Lung (tissue), 12 donors: Measurements from ENCODE around the gene ETV5. TPM values are rescaled to one million over a fixed set of nuclear protein-coding genes. Genes with fewer than 3 reads are reported as not detected.

Experiments
- ATAC-seq: fragments of 200-7000 bp; cut with Tn5 transposase; one replicate; pipeline ENCODE4 v1.9.1; 2020; ENCODE audit warnings: moderate number of reproducible peaks; ENCODE audit not compliant: insufficient read depth, low FRiP score
- DNase-seq, 3 donors: peaks; one replicate each; pipeline ENCODE4 v3.0.0-alpha.2; 2013 to 2017
- H3K27ac ChIP-seq, 2 donors: one replicate each; pipeline ENCODE4 v1.5.1; 2013; ENCODE audit warnings: mild to moderate bottlenecking in 2 of 2, moderate library complexity in 2 of 2, control low read depth in 1 of 2, inconsistent platforms in 1 of 2, low read depth in 1 of 2, low read length in 1 of 2
- H3K27me3 ChIP-seq, 3 donors: one replicate each; pipeline ENCODE4 v1.5.1; 2013; ENCODE audit warnings: low read length in 2 of 3; ENCODE audit not compliant: control insufficient read depth in 3 of 3, insufficient read depth in 3 of 3
- H3K36me3 ChIP-seq, 4 donors: one replicate each; pipeline ENCODE4 v1.5.1; 2013; ENCODE audit warnings: low read length in 4 of 4, mild to moderate bottlenecking in 1 of 4, moderate library complexity in 1 of 4; ENCODE audit not compliant: control insufficient read depth in 4 of 4, insufficient read depth in 4 of 4
- H3K4me1 ChIP-seq, 5 donors: one replicate each; pipeline ENCODE4 v1.5.1; 2013; ENCODE audit warnings: low read length in 5 of 5, mild to moderate bottlenecking in 2 of 5, moderate library complexity in 1 of 5; ENCODE audit not compliant: control insufficient read depth in 5 of 5, insufficient read depth in 5 of 5
- H3K4me3 ChIP-seq: one replicate; pipeline ENCODE4 v1.5.1; 2013; ENCODE audit warnings: mild to moderate bottlenecking, control low read depth, moderate library complexity
- H3K9ac ChIP-seq, 2 donors: one replicate each; pipeline ENCODE4 v1.5.1; 2013; ENCODE audit warnings: low read length in 2 of 2, control low read depth in 1 of 2; ENCODE audit not compliant: insufficient read depth in 1 of 2
- H3K9me3 ChIP-seq, 4 donors: one replicate each; pipeline ENCODE4 v1.5.1; 2013; ENCODE audit warnings: low read length in 3 of 4, mild to moderate bottlenecking in 1 of 4, moderate library complexity in 1 of 4; ENCODE audit not compliant: control insufficient read depth in 4 of 4, insufficient read depth in 3 of 4
- CTCF ChIP-seq: IDR thresholded peaks from 2 replicates; pipeline ENCODE4 v1.5.1; 2012; ENCODE audit warnings: mild to moderate bottlenecking; ENCODE audit errors: control extremely low read depth, extremely low read depth
- WGBS, 2 donors: extraction: QIAGEN DNeasy Blood & Tissue Kit; methylation state at CpG; one replicate each; pipeline ENCODE4 v1.1.7; 2013; 5-methylcytosine and 5-hydroxymethylcytosine counted together
- polyA plus RNA-seq, 2 donors: library from polyadenylated mRNA; stranded (reverse); fragments of 200-250 nt; gene quantifications; one replicate each; pipeline ENCODE4 v1.2.1, GENCODE V29; 2013
- total RNA-seq, 2 donors: library from RNA; depleted of rRNA in 1 of 2; stranded (reverse); fragments of >200 nt in 1 of 2; gene quantifications; one replicate each; pipeline ENCODE4 v1.2.1, GENCODE V29; 2014 to 2021
- donor health status: control.
- donor health status: control.
- donor health status: Bipolar disorder and iron deficiency.
- donor health status: healthy.
- donor health status: DM: yes; HTN: yes; CAD: no.

Gene ETV5
- total and polyA plus RNA-seq, 4 donors: 12.5 to 53.9 (median 23.0) TPM

GRCh38 chr3:186141790-186142189 lies 32.9 kb upstream of the ETV5 start:
- H3K4me3 ChIP-seq: no peak overlapping the region
- WGBS, 2 donors: 82 to 92% methylated on average over 2 of the region's 2 CpGs
- no peak for TF ChIP-seq CTCF
- no peak overlapping the region for H3K9ac ChIP-seq
- DNase-seq: no peak
- ATAC-seq: no peak
- no peaks in the 10 kb centered on the region for H3K27me3 ChIP-seq
- H3K27ac ChIP-seq: no peak overlapping the region
- no peaks in the 10 kb centered on the region for H3K4me1 ChIP-seq
- H3K36me3 ChIP-seq: no peaks in the 10 kb centered on the region
- H3K9me3 ChIP-seq: no peaks in the 10 kb centered on the region

GRCh38 chr3:186138272-186138981 lies 29.5 kb upstream of the ETV5 start:
- DNase-seq: peak in 1 of 3 donors; percentile 35
- 79 to 86% methylated on average over 12 of the region's 12 CpGs for WGBS, 2 donors
- no peak for ATAC-seq
- H3K27ac ChIP-seq: no peak overlapping the region
- no peak overlapping the region for H3K4me3 ChIP-seq
- H3K36me3 ChIP-seq: no peaks in the 10 kb centered on the region
- no peaks in the 10 kb centered on the region for H3K27me3 ChIP-seq
- H3K9ac ChIP-seq: no peak overlapping the region
- no peak for TF ChIP-seq CTCF
- H3K9me3 ChIP-seq: no peaks in the 10 kb centered on the region
- peaks cover 0 to 2% (median 0%) of the 10 kb centered on the region in 5 donors for H3K4me1 ChIP-seq

- H3K27me3 ChIP-seq: no peaks in the 10 kb centered on the region
- WGBS, 2 donors: 79 to 85% methylated on average over 15 of the region's 15 CpGs
- ATAC-seq (no peak), DNase-seq (no peak)
- no peak for TF ChIP-seq CTCF
- H3K36me3 ChIP-seq: no peaks in the 10 kb centered on the region
- no peaks in the 10 kb centered on the region for H3K9me3 ChIP-seq
- no peak overlapping the region for H3K4me3 ChIP-seq
- H3K4me1 ChIP-seq: peaks cover 0 to 2% (median 0%) of the 10 kb centered on the region in 5 donors
- H3K9ac ChIP-seq: no peak overlapping the region
- no peak overlapping the region for H3K27ac ChIP-seq
Measured at GRCh38 chr3:186137051-186137685, 28.3 kb upstream of the ETV5 start.
